Duodenal mucosa (tissue), 2 donors: ENCODE results near the gene BRSK2.
A peak's percentile ranks its signal among the peaks of the same experiment; 100 is the strongest.

Experiments
- H3K27ac ChIP-seq: one replicate; pipeline ENCODE4 v1.7.0; 2013; ENCODE audit warnings: low read depth, low read length
- H3K27me3 ChIP-seq, 2 donors: one replicate each; pipeline ENCODE4 v1.7.0; 2013; ENCODE audit warnings: low read length in 2 of 2, control low read depth in 1 of 2; ENCODE audit not compliant: insufficient read depth in 2 of 2, control insufficient read depth in 1 of 2
- H3K36me3 ChIP-seq, 2 donors: one replicate each; pipeline ENCODE4 v1.7.0; 2013; ENCODE audit warnings: low read length in 2 of 2, control low read depth in 1 of 2; ENCODE audit not compliant: insufficient read depth in 2 of 2, control insufficient read depth in 1 of 2
- H3K4me1 ChIP-seq, 2 donors: one replicate each; pipeline ENCODE4 v1.7.0; 2013; ENCODE audit warnings: low read length in 2 of 2, control low read depth in 1 of 2; ENCODE audit not compliant: insufficient read depth in 2 of 2, control insufficient read depth in 1 of 2
- H3K4me3 ChIP-seq, 2 donors: one replicate each; pipeline ENCODE4 v1.7.0; 2013; ENCODE audit warnings: low read length in 2 of 2, low read depth in 1 of 2
- H3K9ac ChIP-seq, 2 donors: one replicate each; pipeline ENCODE4 v1.7.0; 2013; ENCODE audit warnings: low read length in 2 of 2, low read depth in 1 of 2
- H3K9me3 ChIP-seq, 2 donors: one replicate each; pipeline ENCODE4 v1.7.0; 2013; ENCODE audit warnings: low read length in 2 of 2, control low read depth in 1 of 2; ENCODE audit not compliant: control insufficient read depth in 1 of 2

BRSK2 gene

DNA sequence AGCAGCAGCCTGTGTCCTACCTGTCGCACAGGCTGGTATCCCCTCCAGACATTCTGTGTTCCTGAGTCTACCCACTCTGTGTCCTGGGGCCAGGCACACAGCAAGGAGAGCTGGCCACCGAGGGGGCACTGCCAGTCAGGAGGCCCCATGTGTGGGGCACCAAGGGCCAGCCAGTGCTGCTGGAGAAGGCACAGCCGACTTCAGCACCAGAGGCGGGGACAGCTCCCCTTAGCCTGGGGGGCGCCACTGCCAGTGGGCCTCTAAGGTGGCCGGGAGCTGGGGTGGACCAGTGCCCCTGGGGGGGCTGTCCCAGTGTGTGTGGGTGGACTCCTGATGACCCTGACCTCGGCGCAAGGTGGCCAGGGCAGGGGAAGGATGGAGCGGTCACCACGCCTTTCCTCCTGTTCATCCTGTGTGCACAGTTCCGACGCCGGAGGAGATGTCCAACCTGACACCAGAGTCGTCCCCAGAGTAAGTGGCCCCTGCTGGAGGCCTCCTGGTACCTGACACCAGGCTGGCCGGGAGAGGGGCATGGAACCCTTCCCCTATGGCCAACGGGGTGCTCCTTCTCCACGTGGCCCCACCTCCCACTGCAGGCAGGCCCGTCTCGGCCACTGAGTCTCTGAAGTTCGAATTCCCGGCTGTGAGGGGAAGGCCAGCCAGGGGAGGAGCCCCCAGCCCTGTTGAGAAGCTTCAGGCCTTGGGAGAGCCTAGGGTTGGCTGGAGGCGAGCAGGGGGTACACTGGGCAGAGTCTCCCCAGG, 61.4 kb downstream of the BRSK2 start:
- no peak overlapping the region for H3K4me3 ChIP-seq
- H3K27ac ChIP-seq: no peak overlapping the region
- no peak overlapping the region for H3K9ac ChIP-seq
- no peaks in the 10 kb centered on the region for H3K27me3 ChIP-seq
- no peaks in the 10 kb centered on the region for H3K36me3 ChIP-seq
- peaks cover 0 to 5% of the 10 kb centered on the region in 2 donors for H3K4me1 ChIP-seq
- H3K9me3 ChIP-seq: no peaks in the 10 kb centered on the region

DNA sequence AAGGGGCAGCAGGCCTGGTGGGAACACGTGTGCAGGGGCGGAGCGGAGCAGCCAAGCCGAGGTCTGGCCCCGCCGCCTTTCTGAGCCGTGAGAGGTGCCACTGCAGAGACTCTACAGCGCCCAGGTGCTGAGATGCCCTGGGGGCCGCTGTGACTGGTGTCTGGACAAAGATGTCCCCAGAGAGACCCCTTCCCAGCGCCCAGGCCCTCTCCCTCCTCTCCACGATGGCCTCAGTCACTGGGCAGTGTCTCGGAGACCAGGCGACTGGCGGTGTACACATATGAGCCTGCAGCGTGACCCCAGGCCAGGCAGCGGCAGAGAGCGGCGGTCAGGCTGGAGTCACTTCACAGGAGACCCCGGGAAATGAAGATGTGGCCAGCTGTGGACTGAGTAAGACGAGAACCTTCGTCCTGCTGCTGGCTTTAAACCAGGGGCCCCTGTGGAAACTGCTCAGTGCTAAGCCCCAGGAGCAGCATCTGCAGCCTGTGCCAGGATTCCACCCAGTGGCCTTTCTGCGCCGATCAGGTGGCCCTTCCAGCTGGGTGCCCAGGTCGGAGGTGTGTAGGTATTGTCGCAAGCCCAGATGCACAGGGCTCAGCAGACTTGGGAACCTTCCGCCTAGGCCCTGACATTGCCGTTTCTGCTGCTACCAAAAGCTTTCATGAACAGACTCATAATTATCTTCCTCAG, 62.2 kb downstream of the BRSK2 start:
- Histone ChIP-seq H3K9ac (no peak overlapping the region), H3K27me3 (no peaks in the 10 kb centered on the region), H3K27ac (no peak overlapping the region), H3K36me3 (no peaks in the 10 kb centered on the region), H3K4me3 (no peak overlapping the region), H3K4me1 (peaks cover 0 to 9% of the 10 kb centered on the region in 2 donors), H3K9me3 (no peaks in the 10 kb centered on the region)

DNA sequence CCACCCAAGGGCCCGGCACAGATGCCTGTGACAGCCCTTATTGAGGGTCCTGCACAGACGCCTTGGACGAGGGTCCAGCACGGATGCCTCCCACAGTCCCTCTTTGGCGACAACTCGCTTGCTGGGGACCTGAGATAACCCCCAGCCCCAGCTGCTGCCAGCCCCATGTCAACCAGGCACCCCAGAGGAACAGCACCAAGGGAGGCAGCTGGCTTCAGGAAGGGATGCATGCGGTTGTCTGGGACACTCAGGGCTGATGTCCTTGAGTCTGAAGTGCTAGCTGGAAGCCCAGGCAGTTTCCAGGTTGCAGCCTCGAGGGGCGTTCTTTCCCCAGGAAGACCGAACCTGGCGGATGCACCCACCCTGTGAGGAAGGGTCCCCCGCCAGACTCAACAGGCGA, 63.0 kb downstream of the BRSK2 start:
- Histone ChIP-seq H3K4me1 (peaks cover 0 to 9% of the 10 kb centered on the region in 2 donors), H3K4me3 (no peak overlapping the region), H3K27me3 (no peaks in the 10 kb centered on the region), H3K9ac (no peak overlapping the region), H3K36me3 (no peaks in the 10 kb centered on the region), H3K9me3 (no peaks in the 10 kb centered on the region), H3K27ac (no peak overlapping the region)

DNA sequence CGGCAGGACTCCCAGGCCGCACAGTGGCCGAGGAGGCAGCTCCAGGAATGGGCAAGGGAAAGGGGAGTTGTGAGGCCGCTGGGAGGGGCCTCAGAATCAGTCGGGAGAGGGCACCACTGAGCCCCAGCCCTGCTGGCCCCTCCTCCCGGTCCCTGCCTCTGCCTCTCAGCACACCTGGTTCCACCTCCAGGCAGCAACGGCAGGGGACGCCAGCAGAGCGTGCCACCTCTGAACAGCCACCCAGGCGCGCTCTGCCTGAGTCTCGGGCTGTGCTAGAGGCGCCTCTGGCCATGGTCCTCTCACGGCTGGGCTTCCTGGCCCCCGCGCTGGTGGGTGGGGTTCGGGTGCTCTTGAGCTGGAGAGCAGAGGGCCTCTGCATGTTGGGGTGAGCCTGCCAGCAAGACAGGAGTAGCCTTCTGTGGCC, 63.9 kb downstream of the BRSK2 start:
- H3K36me3 ChIP-seq: no peaks in the 10 kb centered on the region
- H3K27ac ChIP-seq: no peak overlapping the region

DNA sequence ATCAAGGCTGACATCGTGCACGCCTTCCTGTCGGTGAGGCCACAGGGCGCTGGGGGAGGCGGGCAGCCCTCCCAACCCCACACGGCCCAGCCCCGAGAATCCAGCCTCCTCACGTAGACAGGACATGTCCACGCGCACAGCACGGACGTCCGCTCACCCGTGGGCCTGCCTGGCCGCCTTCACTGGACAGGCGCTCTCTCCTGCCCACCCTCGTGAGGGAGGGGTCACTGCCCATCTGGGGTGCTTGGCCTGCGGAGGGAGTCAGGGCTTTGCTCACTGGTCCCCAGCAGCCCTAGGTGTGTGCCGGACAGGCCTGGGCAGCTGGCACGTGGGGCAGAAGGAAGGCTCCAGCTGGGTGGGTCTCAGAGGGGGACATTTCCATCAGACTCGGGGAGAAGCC, 64.8 kb downstream of the BRSK2 start:
- Histone ChIP-seq H3K9ac (no peak overlapping the region), H3K36me3 (no peaks in the 10 kb centered on the region), H3K27me3 (no peaks in the 10 kb centered on the region), H3K4me1 (peaks cover 0 to 16% of the 10 kb centered on the region in 2 donors), H3K9me3 (no peaks in the 10 kb centered on the region), H3K4me3 (no peak overlapping the region), H3K27ac (no peak overlapping the region)

More for the DNA sequence above, 63.9 kb downstream of the BRSK2 start:
- Histone ChIP-seq H3K27me3 (no peaks in the 10 kb centered on the region), H3K4me3 (no peak overlapping the region), H3K9ac (no peak overlapping the region), H3K9me3 (no peaks in the 10 kb centered on the region), H3K4me1 (peaks cover 0 to 15% of the 10 kb centered on the region in 2 donors)

DNA sequence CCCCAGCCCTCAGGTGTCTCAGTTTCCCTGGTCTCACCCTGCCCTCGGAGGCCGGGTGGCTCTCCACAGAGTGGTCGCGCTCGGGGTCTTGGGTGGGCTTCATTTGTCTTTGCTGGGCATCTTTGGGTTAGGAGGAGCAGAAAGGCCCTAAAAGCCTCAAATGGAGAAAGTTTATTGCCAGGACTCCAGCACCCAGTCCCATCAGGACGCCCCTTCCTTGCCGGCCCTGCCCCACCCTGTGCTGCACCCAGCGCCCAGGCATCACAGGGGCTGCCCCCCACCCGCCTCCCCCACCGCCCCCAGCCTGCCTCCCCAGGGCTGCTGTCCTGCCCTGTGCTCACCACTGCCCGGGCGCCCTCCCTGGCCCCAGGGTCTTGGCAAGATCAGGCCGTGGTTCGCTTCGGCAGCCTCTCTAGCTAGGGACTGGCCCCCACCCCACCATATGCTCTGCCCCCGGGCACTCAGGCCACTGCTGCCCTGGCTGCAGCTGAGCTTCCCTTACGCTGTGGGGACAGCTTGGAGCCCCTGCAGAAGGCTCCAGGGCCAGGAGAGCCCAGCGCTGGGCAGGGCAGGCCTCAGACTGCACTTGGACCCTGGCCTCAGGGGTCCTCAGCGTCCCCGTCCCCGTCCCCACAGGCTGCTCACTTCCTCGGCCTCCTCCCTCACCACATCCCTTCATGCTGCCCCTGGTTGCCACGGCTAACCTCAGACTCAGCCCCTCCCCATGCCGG, 65.5 kb downstream of the BRSK2 start:
- no peaks in the 10 kb centered on the region for H3K9me3 ChIP-seq
- H3K9ac ChIP-seq: no peak overlapping the region
- H3K36me3 ChIP-seq: no peaks in the 10 kb centered on the region
- no peak overlapping the region for H3K27ac ChIP-seq
- no peaks in the 10 kb centered on the region for H3K27me3 ChIP-seq
- H3K4me1 ChIP-seq: peaks cover 0 to 16% of the 10 kb centered on the region in 2 donors
- H3K4me3 ChIP-seq: no peak overlapping the region

DNA sequence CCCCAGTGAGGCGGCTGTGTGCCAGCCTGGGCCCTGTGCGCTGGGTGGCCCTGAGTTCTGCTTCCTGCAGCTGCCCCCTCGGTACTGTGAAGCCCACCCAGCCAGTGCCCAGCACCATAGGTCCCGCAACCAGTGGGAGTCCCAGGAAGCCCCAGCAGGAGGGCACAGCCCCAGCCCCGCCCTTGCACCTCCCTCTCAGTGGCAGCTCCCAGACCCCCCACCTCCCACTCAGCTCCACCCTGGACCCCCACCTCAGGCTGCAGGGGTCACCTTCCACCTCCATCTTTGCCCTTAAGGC, 66.0 kb downstream of the BRSK2 start:
- no peak overlapping the region for H3K9ac ChIP-seq
- H3K4me3 ChIP-seq: peak overlapping the region in 1 of 2 donors; percentile 43
- H3K4me1 ChIP-seq: peaks cover 0 to 16% of the 10 kb centered on the region in 2 donors
- H3K9me3 ChIP-seq: no peaks in the 10 kb centered on the region
- H3K36me3 ChIP-seq: no peaks in the 10 kb centered on the region
- H3K27me3 ChIP-seq: no peaks in the 10 kb centered on the region
- no peak overlapping the region for H3K27ac ChIP-seq

DNA sequence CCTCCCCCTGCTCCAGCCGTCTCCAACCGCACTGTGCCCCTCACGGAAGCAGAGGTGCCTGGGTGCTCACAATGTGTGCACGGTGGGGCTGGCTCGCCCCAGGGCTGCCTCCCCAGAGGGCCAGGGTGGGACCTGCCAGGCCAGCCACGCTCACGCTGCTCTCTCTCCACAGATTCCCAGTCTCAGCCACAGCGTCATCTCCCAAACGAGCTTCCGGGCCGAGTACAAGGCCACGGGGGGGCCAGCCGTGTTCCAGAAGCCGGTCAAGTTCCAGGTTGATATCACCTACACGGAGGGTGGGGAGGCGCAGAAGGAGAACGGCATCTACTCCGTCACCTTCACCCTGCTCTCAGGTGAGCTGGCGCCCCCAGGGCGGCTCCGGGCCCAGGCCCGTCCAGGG, 66.4 kb downstream of the BRSK2 start:
- H3K27me3 ChIP-seq: no peaks in the 10 kb centered on the region

DNA sequence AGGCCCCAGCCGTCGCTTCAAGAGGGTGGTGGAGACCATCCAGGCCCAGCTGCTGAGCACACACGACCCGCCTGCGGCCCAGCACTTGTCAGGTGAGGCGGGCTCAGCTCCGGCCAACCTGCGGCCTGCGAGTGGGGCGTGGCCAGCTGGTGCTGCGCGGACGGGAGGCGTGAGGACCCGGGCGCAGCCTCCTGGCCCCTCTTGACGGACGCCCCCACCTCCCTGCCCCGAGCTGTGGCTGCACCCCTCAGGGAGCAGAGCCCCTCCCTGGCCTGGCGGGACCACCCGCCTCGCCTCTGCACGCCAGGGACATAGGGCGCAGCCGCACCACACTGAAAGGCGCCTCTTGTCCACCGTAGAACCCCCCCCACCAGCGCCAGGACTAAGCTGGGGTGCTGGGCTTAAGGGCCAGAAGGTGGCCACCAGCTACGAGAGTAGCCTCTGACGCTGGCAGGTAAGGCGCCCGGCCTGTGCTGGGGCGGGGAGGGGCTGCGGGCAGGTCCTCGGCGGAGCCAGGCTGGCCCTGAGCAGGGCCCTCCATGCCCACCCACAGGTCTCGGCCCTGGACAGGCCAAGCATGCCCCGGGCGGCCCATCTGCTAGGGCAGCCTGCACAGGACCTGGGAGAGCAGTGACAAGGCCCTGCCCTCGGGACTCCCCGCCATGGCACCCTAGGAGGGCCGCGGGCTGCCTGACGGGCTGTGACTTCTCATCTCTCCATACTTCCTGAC, 67.0 kb downstream of the BRSK2 start:
- peak overlapping the region in 1 of 2 donors; percentile 43 for H3K4me3 ChIP-seq
- H3K9ac ChIP-seq: no peak overlapping the region
- H3K4me1 ChIP-seq: peaks cover 0 to 16% of the 10 kb centered on the region in 2 donors
- no peaks in the 10 kb centered on the region for H3K9me3 ChIP-seq
- H3K36me3 ChIP-seq: no peaks in the 10 kb centered on the region
- no peaks in the 10 kb centered on the region for H3K27me3 ChIP-seq
- no peak overlapping the region for H3K27ac ChIP-seq

More for the DNA sequence above, 66.4 kb downstream of the BRSK2 start:
- peak overlapping the region in 1 of 2 donors; percentile 43 for H3K4me3 ChIP-seq
- no peaks in the 10 kb centered on the region for H3K9me3 ChIP-seq
- peaks cover 0 to 16% of the 10 kb centered on the region in 2 donors for H3K4me1 ChIP-seq
- no peak overlapping the region for H3K27ac ChIP-seq
- no peaks in the 10 kb centered on the region for H3K36me3 ChIP-seq
- H3K9ac ChIP-seq: no peak overlapping the region
